H9 (cell line): ENCODE results near the gene NCBP3. TPM values are rescaled to one million over a fixed set of nuclear protein-coding genes. Genes with fewer than 3 reads are reported as not detected.

Source experiments
- DNase-seq: peaks from one replicate; pipeline ENCODE4 v3.0.0-alpha.2; 2017
- H2AFZ ChIP-seq: one replicate; pipeline ENCODE4 v1.6.1; 2013; ENCODE audit warnings: mild to moderate bottlenecking, low read length, control low read depth, moderate library complexity
- H2AK5ac ChIP-seq: 2 replicates; pipeline ENCODE4 v1.6.1; 2013; ENCODE audit warnings: low read length, control low read depth, mixed read lengths; ENCODE audit not compliant: insufficient read length
- H2BK120ac ChIP-seq: one replicate; pipeline ENCODE4 v1.6.1; 2013; ENCODE audit warnings: low read depth, mild to moderate bottlenecking, low read length, control low read depth, inconsistent platforms; ENCODE audit not compliant: poor library complexity, severe bottlenecking
- H2BK12ac ChIP-seq: 2 replicates; pipeline ENCODE4 v1.6.1; 2013; ENCODE audit warnings: low read length, control low read depth, mixed read lengths, low read depth; ENCODE audit not compliant: insufficient read length
- H2BK15ac ChIP-seq: 2 replicates; pipeline ENCODE4 v1.6.1; 2013; ENCODE audit warnings: low read depth, low read length, control low read depth
- H2BK20ac ChIP-seq: one replicate; pipeline ENCODE4 v1.6.1; 2013; ENCODE audit warnings: low read depth, mild to moderate bottlenecking, low read length, control low read depth, inconsistent platforms; ENCODE audit not compliant: poor library complexity, severe bottlenecking
- H2BK5ac ChIP-seq: 2 replicates; pipeline ENCODE4 v1.6.1; 2013; ENCODE audit warnings: low read length, control low read depth, mixed read lengths; ENCODE audit not compliant: insufficient read length
- H3K14ac ChIP-seq: 2 replicates; pipeline ENCODE4 v1.6.1; 2013; ENCODE audit warnings: low read length, control low read depth; ENCODE audit not compliant: insufficient read depth
- H3K18ac ChIP-seq: 2 replicates; pipeline ENCODE4 v1.6.1; 2013; ENCODE audit warnings: low read depth, mild to moderate bottlenecking, mixed read lengths, low read length, control low read depth; ENCODE audit not compliant: insufficient read length
- H3K23ac ChIP-seq: 2 replicates; pipeline ENCODE4 v1.6.1; 2013; ENCODE audit warnings: low read length, control low read depth, mixed read lengths, low read depth; ENCODE audit not compliant: insufficient read length
- H3K23me2 ChIP-seq: 2 replicates; pipeline ENCODE4 v1.6.1; 2013; ENCODE audit warnings: low read depth, mild to moderate bottlenecking, mixed read lengths, low read length, control low read depth; ENCODE audit not compliant: insufficient read length, poor library complexity, severe bottlenecking
- H3K27ac ChIP-seq: 2 replicates; pipeline ENCODE4 v1.5.1; 2013; ENCODE audit warnings: low read length, control low read depth, mixed read lengths, low read depth; ENCODE audit not compliant: insufficient read length
- H3K27me3 ChIP-seq: 2 replicates; pipeline ENCODE4 v1.6.1; 2013; ENCODE audit warnings: low read length, control low read depth, inconsistent platforms; ENCODE audit not compliant: insufficient read depth
- H3K4ac ChIP-seq: 2 replicates; pipeline ENCODE4 v1.6.1; 2013; ENCODE audit warnings: low read depth, mild to moderate bottlenecking, control low read depth, inconsistent platforms, low read length, moderate library complexity
- H3K4me1 ChIP-seq: 2 replicates; pipeline ENCODE4 v1.6.1; 2013; ENCODE audit warnings: low read length, control low read depth, inconsistent platforms; ENCODE audit not compliant: insufficient read depth
- H3K4me2 ChIP-seq: 2 replicates; pipeline ENCODE4 v1.6.1; 2013; ENCODE audit warnings: low read length, control low read depth, mixed read lengths; ENCODE audit not compliant: insufficient read length, insufficient read depth
- H3K56ac ChIP-seq: 2 replicates; pipeline ENCODE4 v1.6.1; 2013; ENCODE audit warnings: low read depth, mild to moderate bottlenecking, mixed read lengths, low read length, control low read depth; ENCODE audit not compliant: insufficient read length
- H3K79me1 ChIP-seq: 2 replicates; pipeline ENCODE4 v1.6.1; 2013; ENCODE audit warnings: low read depth, mild to moderate bottlenecking, moderate library complexity, low read length, control low read depth, inconsistent platforms; ENCODE audit not compliant: insufficient read depth, poor library complexity, severe bottlenecking
- H3K79me2 ChIP-seq: 2 replicates; pipeline ENCODE4 v1.6.1; 2013; ENCODE audit warnings: low read length, control low read depth, inconsistent platforms; ENCODE audit not compliant: insufficient read depth
- H3K9ac ChIP-seq: 2 replicates; pipeline ENCODE4 v1.6.1; 2013; ENCODE audit warnings: low read length, control low read depth, mixed read lengths; ENCODE audit not compliant: insufficient read length; ENCODE audit errors: extremely low read depth
- H3K9me3 ChIP-seq: one replicate; pipeline ENCODE4 v1.6.1; 2013; ENCODE audit warnings: low read depth, low read length, inconsistent platforms; ENCODE audit not compliant: control insufficient read depth
- H3T11ph ChIP-seq: one replicate; pipeline ENCODE4 v1.6.1; 2013; ENCODE audit warnings: mild to moderate bottlenecking, low read length, control low read depth, inconsistent platforms
- H4K20me1 ChIP-seq: one replicate; pipeline ENCODE4 v1.6.1; 2013; ENCODE audit not compliant: control insufficient read depth, insufficient read length, insufficient read depth
- H4K5ac ChIP-seq: 2 replicates; pipeline ENCODE4 v1.6.1; 2013; ENCODE audit warnings: low read depth, mild to moderate bottlenecking, mixed read lengths, low read length, control low read depth; ENCODE audit not compliant: insufficient read length
- H4K8ac ChIP-seq: replicated peaks from 2 replicates; pipeline ENCODE4 v1.6.1; 2013; ENCODE audit warnings: low read length, control low read depth, mixed read lengths, low read depth; ENCODE audit not compliant: insufficient read length
- H4K91ac ChIP-seq: 2 replicates; pipeline ENCODE4 v1.6.1; 2013; ENCODE audit warnings: low read depth, mild to moderate bottlenecking, moderate library complexity, mixed read lengths, low read length, control low read depth; ENCODE audit not compliant: insufficient read length
- H3K27ac Mint-ChIP-seq, 3 experiments: 2 replicates in 2 of 3; 3 replicates in 1 of 3; pipeline ENCODE4 v1.8.0; 2020 to 2021; ENCODE audit warnings: mixed read lengths in 3 of 3, mild to moderate bottlenecking in 1 of 3, moderate library complexity in 1 of 3
- H3K27me3 Mint-ChIP-seq: 2 replicates; pipeline ENCODE4 v1.8.0; 2021; ENCODE audit warnings: low read depth, mild to moderate bottlenecking, moderate library complexity, mixed read lengths
- H3K36me3 Mint-ChIP-seq, 3 experiments: 2 replicates in 2 of 3; 3 replicates in 1 of 3; pipeline ENCODE4 v1.8.0; 2020 to 2021; ENCODE audit warnings: low read depth in 3 of 3, mixed read lengths in 3 of 3; ENCODE audit not compliant: insufficient read depth in 1 of 3
- H3K4me1 Mint-ChIP-seq, 2 experiments: 2 replicates each; pipeline ENCODE4 v1.8.0; 2020; ENCODE audit warnings: mixed read lengths in 2 of 2
- H3K4me3 Mint-ChIP-seq, 2 experiments: 2 replicates in 1 of 2; 3 replicates in 1 of 2; pipeline ENCODE4 v1.8.0; 2020 to 2021; ENCODE audit warnings: mild to moderate bottlenecking in 2 of 2, mixed read lengths in 2 of 2, moderate library complexity in 1 of 2
- H3K9me3 Mint-ChIP-seq, 2 experiments: 2 replicates in 1 of 2; 3 replicates in 1 of 2; pipeline ENCODE4 v1.8.0; 2020; ENCODE audit warnings: mild to moderate bottlenecking in 2 of 2, mixed read lengths in 2 of 2, moderate library complexity in 1 of 2
- CTCF ChIP-seq: fragments of 200-600 bp; sonication (generic); conservative IDR thresholded peaks from 3 replicates; pipeline ENCODE4 v1.8.0; 2021; ENCODE audit warnings: antibody characterized with exemption, mild to moderate bottlenecking
- WGBS: extraction: QIAGEN DNeasy Blood & Tissue Kit; methylation state at CpG from one replicate; pipeline ENCODE4 v1.1.7; 2013; ENCODE audit warnings: missing lambda C conversion rate, low lambda C conversion rate, mixed read lengths; ENCODE audit not compliant: insufficient read length; ENCODE audit errors: extremely low coverage; 5-methylcytosine and 5-hydroxymethylcytosine counted together
- total RNA-seq: library from RNA; stranded (reverse); gene quantifications from 2 replicates; pipeline ENCODE4 v1.2.1, GENCODE V29; 2021

NCBP3 gene
- total RNA-seq, 1 experiment from 2014 or later: 45.7 TPM

GRCh38 chr17:3792481-3792880 lies 53.6 kb downstream of the NCBP3 start:
- Histone ChIP-seq H3K14ac (no peak overlapping the region), H2BK20ac (no peak overlapping the region), H3T11ph (no peak overlapping the region), H3K27me3 (no peaks in the 10 kb centered on the region), H3K4ac (no peak overlapping the region), H3K4me2 (no peak overlapping the region), H2BK120ac (no peak overlapping the region), H3K4me1 (no peaks in the 10 kb centered on the region), H4K8ac (no peak overlapping the region), H3K9ac (no peak overlapping the region), H3K23me2 (no peaks in the 10 kb centered on the region), H3K18ac (no peak overlapping the region), H2BK12ac (no peak overlapping the region), H4K5ac (no peak overlapping the region), H3K27ac (no peak overlapping the region), H4K20me1 (no peaks in the 10 kb centered on the region), H2BK5ac (no peak overlapping the region), H3K56ac (no peak overlapping the region), H2AFZ (no peak overlapping the region), H3K79me1 (no peaks in the 10 kb centered on the region), H3K79me2 (no peaks in the 10 kb centered on the region), H4K91ac (no peak overlapping the region), H3K9me3 (no peaks in the 10 kb centered on the region), H2BK15ac (no peak overlapping the region), H2AK5ac (no peak overlapping the region), H3K23ac (no peak overlapping the region)
- H3K4me3 Mint-ChIP-seq: no peak overlapping the region
- no peak overlapping the region for H3K27ac Mint-ChIP-seq
- no CpG with 5 or more reads among the region's 6 CpGs for WGBS
- no peaks in the 10 kb centered on the region for H3K36me3 Mint-ChIP-seq
- TF ChIP-seq CTCF: no peak
- H3K4me1 Mint-ChIP-seq: peaks cover 10 to 22% of the 10 kb centered on the region in 2 experiments
- DNase-seq: no peak
- H3K27me3 Mint-ChIP-seq: no peaks in the 10 kb centered on the region
- H3K9me3 Mint-ChIP-seq: no peaks in the 10 kb centered on the region; a peak in 1 of 5 replicates
